Ascending aorta (tissue), 2 donors: ENCODE data around the gene SLC35F3. TPM values are rescaled to one million over a fixed set of nuclear protein-coding genes. Genes with fewer than 3 reads are reported as not detected.

Experiments used
- DNase-seq, 2 donors: peaks; one replicate each; pipeline ENCODE4 v3.0.0-alpha.2; 2019; ENCODE audit warnings: low spot score in 2 of 2
- H3K27ac ChIP-seq, 2 donors: fragments of 200-600 bp; sonication (generic); one replicate each; pipeline ENCODE4 v1.5.1; 2016 to 2017; ENCODE audit warnings: mild to moderate bottlenecking in 1 of 2
- H3K27me3 ChIP-seq: fragments of 200-600 bp; sonication (generic); one replicate; pipeline ENCODE4 v1.5.1; 2017
- H3K36me3 ChIP-seq, 2 donors: fragments of 200-600 bp; sonication (generic); one replicate each; pipeline ENCODE4 v1.5.1; 2016
- H3K4me1 ChIP-seq, 2 donors: fragments of 200-600 bp; sonication (generic); one replicate each; pipeline ENCODE4 v1.5.1; 2016 to 2017; ENCODE audit warnings: mild to moderate bottlenecking in 1 of 2
- H3K4me3 ChIP-seq, 2 donors: fragments of 200-600 bp; sonication (generic); one replicate each; pipeline ENCODE4 v1.5.1; 2016 to 2017; ENCODE audit warnings: mild to moderate bottlenecking in 1 of 2
- H3K9me3 ChIP-seq, 2 donors: fragments of 200-600 bp; sonication (generic); one replicate each; pipeline ENCODE4 v1.5.1; 2016
- intact Hi-C: fragments of 100-400 bp; cut with DNase I; formaldehyde crosslinking; loops from one replicate; pipeline ENCODE4 v1.15.1; 2023
- total RNA-seq: library from RNA; depleted of rRNA; stranded (reverse); fragments of >200 nt; gene quantifications from one replicate; pipeline ENCODE4 v1.1.0, GENCODE V29; 2016
- TF ChIP-seq, protein P1 (sequence below), 3 experiments: fragments of 200-600 bp in 2 of 3; fragments of 450-650 bp in 1 of 3; sonication (generic) in 2 of 3; IDR thresholded peaks; one replicate each; pipeline ENCODE4 v1.5.1; 2016 to 2019; ENCODE audit warnings: antibody characterized with exemption in 3 of 3, mild to moderate bottlenecking in 1 of 3, moderate library complexity in 1 of 3

Gene SLC35F3
- total RNA-seq, 1 donor from 2014 or later: 1.4 TPM

DNA sequence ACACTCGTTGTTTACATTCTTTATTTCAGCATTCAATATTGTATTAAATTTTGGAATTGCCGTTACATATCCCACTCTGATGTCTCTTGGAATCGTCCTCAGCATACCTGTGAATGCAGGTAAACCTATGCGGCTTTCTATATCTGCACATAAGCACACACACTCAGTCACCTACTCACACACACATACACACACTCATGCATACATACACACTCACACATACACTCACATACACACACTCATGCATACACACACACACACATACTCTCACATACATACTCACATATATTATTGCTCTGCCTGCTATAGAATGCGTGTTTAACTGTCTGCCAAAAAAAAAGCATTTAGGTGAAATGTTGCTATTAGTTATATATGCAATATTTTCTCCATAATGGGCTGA is 415.6 kb downstream of the SLC35F3 start:
- H3K36me3 ChIP-seq: no peaks in the 10 kb centered on the region
- no peaks in the 10 kb centered on the region for H3K4me1 ChIP-seq
- TF ChIP-seq, protein P1, sequence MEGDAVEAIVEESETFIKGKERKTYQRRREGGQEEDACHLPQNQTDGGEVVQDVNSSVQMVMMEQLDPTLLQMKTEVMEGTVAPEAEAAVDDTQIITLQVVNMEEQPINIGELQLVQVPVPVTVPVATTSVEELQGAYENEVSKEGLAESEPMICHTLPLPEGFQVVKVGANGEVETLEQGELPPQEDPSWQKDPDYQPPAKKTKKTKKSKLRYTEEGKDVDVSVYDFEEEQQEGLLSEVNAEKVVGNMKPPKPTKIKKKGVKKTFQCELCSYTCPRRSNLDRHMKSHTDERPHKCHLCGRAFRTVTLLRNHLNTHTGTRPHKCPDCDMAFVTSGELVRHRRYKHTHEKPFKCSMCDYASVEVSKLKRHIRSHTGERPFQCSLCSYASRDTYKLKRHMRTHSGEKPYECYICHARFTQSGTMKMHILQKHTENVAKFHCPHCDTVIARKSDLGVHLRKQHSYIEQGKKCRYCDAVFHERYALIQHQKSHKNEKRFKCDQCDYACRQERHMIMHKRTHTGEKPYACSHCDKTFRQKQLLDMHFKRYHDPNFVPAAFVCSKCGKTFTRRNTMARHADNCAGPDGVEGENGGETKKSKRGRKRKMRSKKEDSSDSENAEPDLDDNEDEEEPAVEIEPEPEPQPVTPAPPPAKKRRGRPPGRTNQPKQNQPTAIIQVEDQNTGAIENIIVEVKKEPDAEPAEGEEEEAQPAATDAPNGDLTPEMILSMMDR (IDR thresholded peaks at IDR 0.05): no peak
- H3K27me3 ChIP-seq: no peaks in the 10 kb centered on the region
- H3K9me3 ChIP-seq: no peaks in the 10 kb centered on the region
- intact Hi-C loops: no loop called here
- no peak overlapping the region for H3K4me3 ChIP-seq
- H3K27ac ChIP-seq: no peak overlapping the region
- DNase-seq: no peak

DNA sequence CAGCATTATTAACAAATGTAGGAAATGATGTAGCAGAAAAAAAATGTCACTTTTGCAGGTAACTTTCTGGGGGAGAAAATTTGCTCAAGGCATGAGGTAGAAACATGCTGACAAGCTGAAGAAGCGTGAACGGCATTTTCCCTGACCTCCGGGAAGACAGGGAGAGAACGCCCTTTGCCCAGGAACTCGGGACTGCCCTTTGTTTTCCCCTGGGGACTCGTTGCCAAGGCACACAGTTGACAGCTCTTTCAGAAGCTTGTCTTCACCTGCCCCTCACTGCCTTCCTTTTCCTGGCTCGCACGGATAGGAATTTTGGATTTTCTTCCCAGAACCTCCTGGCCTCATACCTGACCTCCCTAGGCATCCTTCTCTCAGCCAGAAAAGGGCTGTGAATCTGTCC is 416.1 kb downstream of the SLC35F3 start:
- Histone ChIP-seq H3K4me1 (no peaks in the 10 kb centered on the region), H3K36me3 (no peaks in the 10 kb centered on the region), H3K4me3 (no peak overlapping the region), H3K27ac (no peak overlapping the region), H3K9me3 (no peaks in the 10 kb centered on the region), H3K27me3 (no peaks in the 10 kb centered on the region)
- DNase-seq: no peak
- intact Hi-C loops: no loop called here
- TF ChIP-seq, protein P1 (IDR thresholded peaks at IDR 0.05): no peak

DNA sequence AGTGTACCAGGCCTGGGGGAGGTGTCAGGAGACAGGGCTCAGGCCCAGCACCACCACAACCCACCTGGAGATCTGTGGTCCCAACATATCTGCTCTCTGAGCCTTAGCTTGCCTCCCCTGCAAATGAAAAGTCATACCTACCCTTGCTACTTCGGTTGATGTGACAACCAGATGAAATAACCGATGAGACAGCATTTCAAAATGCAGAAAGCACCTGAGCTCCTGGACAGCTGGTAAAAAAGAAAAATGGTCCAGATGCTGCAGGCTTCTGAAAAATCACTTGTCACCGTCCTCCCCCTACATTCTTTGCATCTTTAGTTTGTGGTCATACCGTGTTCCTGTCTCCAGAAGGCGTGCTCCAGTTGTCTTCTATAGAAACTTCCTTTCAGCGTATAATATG is 416.8 kb downstream of the SLC35F3 start:
- no peaks in the 10 kb centered on the region for H3K27me3 ChIP-seq
- intact Hi-C loops: no loop called here
- no peaks in the 10 kb centered on the region for H3K4me1 ChIP-seq
- H3K36me3 ChIP-seq: no peaks in the 10 kb centered on the region
- TF ChIP-seq, protein P1 (IDR thresholded peaks at IDR 0.05): no peak
- no peak overlapping the region for H3K4me3 ChIP-seq
- H3K9me3 ChIP-seq: no peaks in the 10 kb centered on the region
- no peak overlapping the region for H3K27ac ChIP-seq
- no peak for DNase-seq

DNA sequence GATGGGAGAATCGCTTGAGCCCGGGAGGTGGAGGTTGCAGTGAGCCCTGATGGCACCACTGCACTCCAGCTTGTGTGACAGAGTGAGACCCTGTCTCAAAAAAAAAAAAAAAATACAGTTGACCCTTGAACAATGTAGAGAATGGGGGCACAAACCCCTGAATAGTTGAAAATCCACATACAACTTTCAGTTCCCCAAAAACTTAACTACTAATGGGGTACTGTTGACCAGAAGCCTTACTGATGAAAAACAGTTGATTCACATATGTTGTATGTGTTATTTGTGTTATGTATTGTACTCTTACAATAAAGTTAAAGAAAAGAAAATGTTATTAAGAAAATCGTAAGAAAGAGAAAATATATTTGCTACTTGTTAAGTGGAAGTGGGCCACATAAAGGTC is 417.6 kb downstream of the SLC35F3 start:
- no peaks in the 10 kb centered on the region for H3K9me3 ChIP-seq
- no peak overlapping the region for H3K27ac ChIP-seq
- H3K27me3 ChIP-seq: no peaks in the 10 kb centered on the region
- H3K4me1 ChIP-seq: no peaks in the 10 kb centered on the region
- intact Hi-C loops: no loop called here
- no peaks in the 10 kb centered on the region for H3K36me3 ChIP-seq
- TF ChIP-seq, protein P1 (IDR thresholded peaks at IDR 0.05): no peak
- no peak for DNase-seq
- no peak overlapping the region for H3K4me3 ChIP-seq

DNA sequence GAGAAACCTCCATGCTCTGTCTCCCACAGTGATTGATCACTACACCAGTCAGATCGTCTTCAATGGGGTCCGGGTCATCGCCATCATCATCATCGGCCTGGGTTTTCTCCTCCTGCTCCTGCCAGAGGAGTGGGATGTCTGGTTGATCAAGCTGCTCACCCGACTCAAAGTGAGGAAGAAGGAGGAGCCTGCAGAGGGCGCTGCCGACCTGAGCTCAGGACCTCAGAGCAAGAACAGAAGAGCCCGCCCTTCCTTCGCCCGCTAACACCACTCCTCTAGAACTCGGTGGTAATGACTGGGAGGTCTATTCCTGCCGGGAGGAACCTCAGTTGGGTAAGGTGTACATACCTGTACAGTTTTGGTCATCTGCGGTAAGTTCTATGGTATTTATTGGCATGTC is 418.5 kb downstream of the SLC35F3 start:
- H3K9me3 ChIP-seq: no peaks in the 10 kb centered on the region
- DNase-seq: no peak
- H3K4me3 ChIP-seq: no peak overlapping the region
- TF ChIP-seq, protein P1 (IDR thresholded peaks at IDR 0.05): peak in 1 of 3 experiments; percentile 16
- no peaks in the 10 kb centered on the region for H3K4me1 ChIP-seq
- H3K27ac ChIP-seq: no peak overlapping the region
- H3K27me3 ChIP-seq: no peaks in the 10 kb centered on the region
- intact Hi-C loops: no loop called here
- H3K36me3 ChIP-seq: no peaks in the 10 kb centered on the region

DNA sequence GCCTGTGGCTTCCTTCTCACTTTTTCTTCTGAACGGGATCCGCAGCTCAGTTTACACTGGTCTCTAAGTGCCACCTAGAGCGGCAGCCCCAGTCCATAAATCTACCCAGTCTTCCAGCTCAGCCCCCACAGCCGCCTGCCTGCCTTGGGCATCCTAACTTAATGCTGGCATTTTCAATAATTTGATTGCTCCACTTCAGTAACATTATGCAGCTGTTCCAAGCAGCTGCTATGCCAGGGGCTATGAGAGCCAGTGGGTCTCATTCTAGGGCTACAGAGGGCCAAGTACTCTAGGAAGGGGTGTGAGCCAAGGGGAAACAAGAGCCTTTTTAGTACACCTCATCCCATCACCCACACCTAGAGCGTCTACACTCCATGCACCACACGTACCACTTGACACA is 420.3 kb downstream of the SLC35F3 start:
- Histone ChIP-seq H3K27ac (no peak overlapping the region), H3K27me3 (no peaks in the 10 kb centered on the region), H3K9me3 (no peaks in the 10 kb centered on the region), H3K36me3 (no peaks in the 10 kb centered on the region), H3K4me1 (no peaks in the 10 kb centered on the region), H3K4me3 (no peak overlapping the region)
- TF ChIP-seq, protein P1 (IDR thresholded peaks at IDR 0.05): no peak
- intact Hi-C loops: loop anchor here (5.0 kb wide), 1 partner anchor 213 kb away; no protein-coding TSS in a partner anchor
- no peak for DNase-seq
